GM21619 (cell line): Measurements from ENCODE around the gene PPIF.
A peak's percentile ranks its signal among the peaks of the same experiment; 100 is the strongest.

Experiments used
- ATAC-seq: cut with Tn5 transposase; IDR thresholded peaks from one replicate; pipeline ENCODE4 v1.9.1; 2021; ENCODE audit not compliant: unreplicated experiment

The PPIF gene

DNA sequence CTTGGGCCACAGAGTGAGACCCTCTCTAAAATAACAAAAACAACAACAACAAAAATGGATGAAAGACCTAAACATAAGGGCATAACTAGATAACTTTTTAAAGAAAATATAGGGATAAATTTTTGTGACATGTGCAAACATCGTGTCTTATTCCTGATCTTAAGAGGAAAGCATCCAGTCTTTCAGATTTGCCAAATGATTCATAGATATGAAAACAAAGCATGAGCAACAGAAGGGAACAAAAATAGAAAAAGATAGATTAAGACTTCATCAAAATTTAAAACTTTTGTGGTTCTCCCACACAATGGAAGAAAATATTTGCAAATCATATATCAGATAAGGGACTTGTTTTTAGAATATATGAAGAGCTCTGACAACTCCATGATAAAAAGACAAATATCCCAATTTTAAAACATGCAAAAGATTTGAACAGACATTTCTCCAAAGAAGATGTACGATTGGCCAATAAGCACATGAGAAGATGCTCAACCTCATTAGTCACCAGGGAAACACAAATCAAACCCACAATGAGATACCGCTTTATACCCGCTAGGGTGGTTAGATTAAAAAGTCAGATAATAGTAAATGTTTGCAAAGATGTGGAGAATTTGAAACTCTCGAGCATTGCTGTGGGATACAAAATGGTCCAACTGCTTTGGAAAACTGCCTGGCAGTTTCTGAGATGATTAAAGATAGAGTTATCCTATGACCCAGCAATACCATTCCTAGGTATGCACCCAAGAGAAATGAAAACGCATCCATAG is 20.3 kb downstream of the PPIF start:
- no peak for ATAC-seq

DNA sequence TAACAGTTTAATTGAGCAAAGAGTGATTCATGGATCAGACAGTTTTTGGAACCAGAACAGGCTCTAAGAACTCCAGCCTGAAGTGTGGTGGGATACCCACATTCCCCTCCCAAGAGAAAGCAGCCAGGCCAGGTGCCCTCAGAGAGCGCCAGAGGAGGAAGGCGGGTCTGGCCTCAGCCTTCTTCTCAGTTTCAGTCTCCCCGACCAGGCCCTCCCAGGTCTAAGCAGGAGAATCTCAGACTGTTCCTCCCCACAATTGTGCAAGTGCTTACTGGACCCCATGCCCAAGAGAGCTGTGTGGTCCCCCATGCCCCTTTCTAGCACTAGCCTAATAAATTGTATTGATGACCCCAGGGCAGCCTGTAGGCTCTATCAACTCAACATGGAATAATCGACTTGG is 25.6 kb downstream of the PPIF start:
- no peak for ATAC-seq

GRCh38 chr10:79374312-79375191 is 27.3 kb downstream of the PPIF start:
- peak; percentile 61 for ATAC-seq

- ATAC-seq, result no peak
Observed at GRCh38 chr10:79375321-79376077, 28.2 kb downstream of the PPIF start.

- ATAC-seq, result no peak
Observed at GRCh38 chr10:79376078-79376628, 28.9 kb downstream of the PPIF start.

DNA sequence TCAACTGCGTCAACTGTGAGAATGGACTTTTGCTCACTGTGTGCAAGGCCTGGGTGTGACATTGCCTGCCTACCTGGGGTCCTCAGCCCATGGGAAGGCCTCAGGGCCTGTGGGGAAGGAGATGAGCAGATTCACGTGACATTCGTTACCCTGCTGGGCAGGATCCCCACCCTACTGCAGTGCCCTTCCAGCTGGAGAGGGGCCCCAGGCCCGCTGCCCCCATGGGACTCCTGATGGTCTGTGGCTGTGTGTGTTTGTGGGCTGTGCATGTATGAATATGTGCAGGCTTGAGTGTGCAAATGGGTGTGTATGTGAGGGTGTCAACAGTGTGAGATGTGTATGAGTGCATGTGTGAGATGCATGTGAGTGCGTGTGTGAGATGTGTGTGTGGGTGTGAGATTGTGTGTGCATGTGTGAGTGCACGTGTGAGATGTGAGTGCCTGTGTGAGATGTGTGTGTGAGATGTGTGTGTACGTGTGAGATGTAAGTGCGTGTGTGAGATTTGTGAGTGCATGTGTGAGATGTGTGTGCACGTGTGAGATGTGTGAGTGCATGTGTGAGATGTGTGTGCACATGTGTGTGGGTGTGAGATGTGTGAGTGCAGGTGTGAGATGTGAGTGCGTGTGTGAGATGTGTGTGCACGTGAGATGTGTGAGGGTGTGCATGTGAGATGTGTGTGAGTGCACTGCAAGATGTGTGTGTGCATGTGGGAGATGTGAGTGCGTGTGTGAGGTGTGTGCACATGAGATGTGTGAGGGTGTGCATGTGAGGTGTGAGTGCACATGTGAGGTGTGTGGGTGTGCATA is 29.7 kb downstream of the PPIF start:
- no peak for ATAC-seq

DNA sequence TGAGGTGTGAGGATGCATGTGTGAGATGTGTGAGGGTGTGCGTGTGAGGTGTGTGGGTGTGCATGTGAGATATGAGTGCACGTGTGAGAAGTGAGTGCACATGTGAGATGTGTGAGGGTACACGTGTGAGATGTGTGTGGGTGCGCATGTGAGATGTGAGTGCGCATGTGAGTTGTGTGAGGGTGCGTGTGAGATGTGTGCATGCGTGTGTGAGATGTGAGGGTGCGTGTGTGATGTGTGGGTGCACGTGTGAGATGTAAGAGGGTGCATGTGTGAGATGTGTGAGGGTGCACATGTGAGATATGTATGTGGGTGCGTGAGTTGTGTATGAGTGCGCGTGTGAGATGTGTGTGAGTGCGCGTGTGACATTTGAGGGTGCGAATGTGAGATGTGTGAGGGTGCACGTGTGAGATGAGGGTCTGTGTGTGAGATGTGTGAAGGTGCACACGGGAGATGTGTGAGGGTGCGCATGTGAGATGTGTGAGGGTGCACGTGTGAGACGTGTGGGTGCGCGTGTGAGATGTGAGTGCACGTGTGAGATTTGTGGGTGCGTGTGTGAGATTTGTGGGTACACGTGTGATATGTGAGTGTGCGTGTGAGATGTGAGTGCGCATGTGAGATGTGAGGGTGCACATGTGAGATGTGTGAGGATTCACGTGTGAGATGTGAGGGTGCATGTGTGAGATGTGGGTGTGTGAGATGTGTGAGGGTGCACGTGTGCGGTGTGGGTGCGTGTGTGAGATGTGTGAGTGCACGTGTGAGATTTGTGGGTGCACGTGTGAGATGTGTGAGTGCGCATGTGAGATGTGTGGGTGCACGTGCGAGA is 30.5 kb downstream of the PPIF start:
- ATAC-seq, result no peak

GRCh38 chr10:79378383-79378646 is 31.0 kb downstream of the PPIF start:
- ATAC-seq, result no peak

DNA sequence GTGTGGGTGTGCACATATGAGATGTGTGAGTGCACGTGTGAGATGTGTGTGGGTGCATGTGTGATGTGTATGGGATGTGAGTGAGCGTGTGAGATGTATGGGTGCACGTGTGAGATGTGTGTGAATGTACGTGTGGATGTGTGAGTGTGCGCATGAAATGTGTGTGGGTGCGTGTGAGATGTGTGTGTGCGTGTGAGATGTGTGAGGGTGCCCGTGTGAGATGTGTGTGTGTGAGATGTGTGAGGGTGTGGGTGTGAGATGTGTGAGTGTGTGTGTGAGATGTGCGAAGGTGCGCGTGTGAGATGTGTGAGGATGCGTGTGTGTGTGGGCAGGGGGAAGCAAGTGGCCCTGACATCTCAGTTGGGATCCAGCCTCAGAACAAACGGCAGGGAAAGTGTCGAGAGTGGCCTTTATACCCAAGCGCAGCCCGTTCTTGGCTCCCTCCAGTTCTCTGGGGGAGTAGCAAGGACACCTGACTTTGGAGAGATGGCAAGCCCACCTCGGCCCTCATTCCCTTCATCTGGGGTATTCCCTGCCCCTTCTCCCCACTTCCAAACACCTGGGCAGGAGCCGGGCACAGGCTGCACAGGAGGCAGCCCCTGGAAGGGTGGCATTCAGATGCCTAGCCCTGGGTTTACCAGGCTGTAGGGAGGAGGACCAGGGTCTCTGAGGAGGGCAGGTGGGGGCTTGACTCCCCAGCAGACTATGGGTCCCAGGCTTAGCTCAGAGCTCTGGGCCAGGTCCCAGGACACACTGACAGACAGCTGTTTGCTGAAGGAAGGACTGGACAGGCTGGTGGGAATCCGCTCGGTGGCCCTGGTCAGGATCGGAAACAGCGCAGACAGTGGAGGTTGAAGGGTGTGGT is 31.6 kb downstream of the PPIF start:
- no peak for ATAC-seq

DNA sequence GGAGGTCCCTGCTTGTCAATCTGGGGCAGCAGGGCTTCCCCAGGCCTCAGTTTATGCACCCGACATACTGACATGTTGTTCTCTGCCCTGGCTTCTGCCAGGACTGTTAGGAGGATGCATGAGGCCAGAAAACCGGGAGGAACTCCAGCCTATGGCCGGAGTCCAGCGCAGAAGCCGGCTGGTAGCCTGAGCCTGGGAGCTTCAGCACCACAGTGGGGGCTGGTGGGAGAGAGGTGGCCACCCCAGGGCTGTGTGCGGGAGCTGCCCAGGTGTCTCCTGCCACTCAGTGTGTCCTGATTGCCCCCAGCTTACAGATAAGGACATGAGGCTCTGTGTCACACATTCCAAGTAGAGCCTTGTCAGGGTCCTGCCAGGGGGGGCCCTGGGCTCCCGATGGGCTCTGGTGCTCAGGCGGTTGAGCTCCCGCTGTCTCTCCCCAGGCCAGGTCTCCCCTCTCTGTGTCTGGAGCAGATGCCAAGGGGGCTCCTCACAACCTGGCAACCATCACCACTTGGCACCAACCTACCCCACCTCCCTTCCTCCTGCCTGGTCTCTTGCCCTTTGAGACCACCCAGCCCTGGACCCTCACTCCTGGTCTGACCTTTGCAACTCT is 32.3 kb downstream of the PPIF start:
- ATAC-seq, result no peak

DNA sequence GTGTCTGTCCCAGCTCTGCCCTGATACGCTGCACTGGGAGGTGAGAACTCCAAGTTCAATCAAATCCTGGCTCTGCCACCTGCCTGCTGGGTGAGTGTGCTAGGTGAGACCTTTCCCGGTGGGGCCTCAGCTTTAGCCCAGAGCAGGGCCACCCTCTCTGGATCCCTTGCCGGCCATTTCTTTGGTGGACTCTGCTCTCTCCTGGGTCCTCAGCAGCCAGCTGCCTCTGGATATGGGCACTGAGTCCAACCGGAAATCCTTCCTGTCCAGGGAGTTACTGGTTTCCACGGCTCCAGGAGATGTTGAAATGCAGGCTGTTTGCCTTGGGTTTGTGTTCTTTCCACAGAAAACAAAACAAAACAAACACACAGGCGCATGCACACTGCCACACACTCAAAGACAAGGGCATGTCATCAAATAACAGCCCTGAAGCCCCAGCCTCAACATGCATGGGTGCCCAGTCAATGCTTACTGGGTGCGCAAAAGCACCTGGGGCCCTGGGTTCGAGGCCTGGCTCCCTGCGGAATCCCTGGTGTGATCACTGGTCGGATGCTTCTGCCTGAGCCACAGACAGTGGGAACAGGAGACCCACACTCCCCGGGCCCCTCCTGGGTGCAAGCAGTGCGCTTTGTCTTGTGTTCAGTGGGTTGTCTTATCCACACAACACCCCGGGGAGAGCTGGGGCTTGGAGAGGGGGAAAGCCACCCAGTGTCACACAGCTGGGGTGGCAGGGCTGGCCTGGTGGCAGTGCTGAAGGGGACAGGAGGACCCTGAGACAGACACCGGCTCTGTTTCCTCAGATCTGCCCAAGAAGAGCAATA is 33.1 kb downstream of the PPIF start:
- ATAC-seq, result no peak

- ATAC-seq, result no peak
Observed at GRCh38 chr10:79380946-79381721, 33.9 kb downstream of the PPIF start.

GRCh38 chr10:79381804-79382221 is 34.5 kb downstream of the PPIF start:
- no peak for ATAC-seq

- no peak for ATAC-seq
Observed at GRCh38 chr10:79382491-79382941, 35.2 kb downstream of the PPIF start.

GRCh38 chr10:79383974-79384606 is 36.8 kb downstream of the PPIF start:
- no peak for ATAC-seq

DNA sequence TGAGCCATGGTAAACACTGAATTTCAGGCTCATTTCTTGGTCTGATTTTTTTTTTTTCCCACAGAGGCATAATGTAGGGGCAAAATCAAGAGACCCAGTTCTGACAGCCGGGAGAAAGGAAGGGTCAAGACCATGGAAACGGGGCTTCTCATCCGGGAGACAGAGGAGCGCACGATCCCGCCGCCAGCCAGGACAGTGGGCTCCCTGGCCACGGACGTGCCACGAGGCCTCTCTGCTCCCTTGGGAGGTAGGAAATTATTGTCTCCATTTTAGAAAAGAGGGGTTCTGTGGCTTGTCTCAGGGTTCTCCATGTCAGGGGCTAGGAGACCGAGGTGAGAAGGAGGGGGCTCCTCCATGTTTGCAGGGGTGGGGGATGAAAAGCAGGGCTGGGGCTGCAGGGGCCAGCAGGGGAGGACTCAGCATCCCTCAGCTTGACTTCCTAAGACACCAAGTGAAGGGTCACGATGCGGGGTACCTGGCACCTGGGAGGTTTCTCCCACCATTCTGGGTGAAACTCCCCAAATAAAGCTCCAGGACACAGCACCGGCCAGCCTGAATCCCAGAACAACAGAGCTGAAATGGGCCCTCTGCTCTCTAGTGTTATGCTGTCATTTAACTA is 37.6 kb downstream of the PPIF start:
- ATAC-seq, result no peak
